Kidney tubule cell (primary cell): ENCODE results near the gene CBFA2T3.

Experiments used
- DNase-seq: peaks from one replicate; pipeline ENCODE4 v3.0.0-alpha.2; 2018; ENCODE audit warnings: low spot score

Gene CBFA2T3

GRCh38 chr16:88962478-88963152, 14.4 kb downstream of the CBFA2T3 start:
- no peak for DNase-seq

- DNase-seq: no peak
Observed at GRCh38 chr16:88961011-88961410, 16.0 kb downstream of the CBFA2T3 start.

DNA sequence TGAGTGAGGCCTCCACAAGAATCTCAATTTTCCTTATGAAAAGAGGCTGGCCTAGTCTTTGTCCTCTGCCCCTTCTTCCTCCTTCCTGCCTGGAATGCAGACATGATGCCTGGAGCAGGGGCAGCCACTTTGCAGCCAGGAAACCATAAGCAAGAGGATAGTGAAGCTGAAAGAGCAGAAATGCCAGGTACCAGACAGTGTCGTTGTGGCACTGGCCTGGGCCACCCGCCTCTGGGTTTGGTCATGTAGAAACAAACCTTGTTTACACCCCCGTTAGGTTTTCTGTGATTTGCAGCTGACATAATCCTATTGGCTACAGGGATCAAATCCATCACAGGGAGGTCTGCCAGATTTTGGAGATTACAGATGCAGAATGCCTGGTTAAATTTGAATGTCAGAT, 16.5 kb downstream of the CBFA2T3 start:
- no peak for DNase-seq

DNA sequence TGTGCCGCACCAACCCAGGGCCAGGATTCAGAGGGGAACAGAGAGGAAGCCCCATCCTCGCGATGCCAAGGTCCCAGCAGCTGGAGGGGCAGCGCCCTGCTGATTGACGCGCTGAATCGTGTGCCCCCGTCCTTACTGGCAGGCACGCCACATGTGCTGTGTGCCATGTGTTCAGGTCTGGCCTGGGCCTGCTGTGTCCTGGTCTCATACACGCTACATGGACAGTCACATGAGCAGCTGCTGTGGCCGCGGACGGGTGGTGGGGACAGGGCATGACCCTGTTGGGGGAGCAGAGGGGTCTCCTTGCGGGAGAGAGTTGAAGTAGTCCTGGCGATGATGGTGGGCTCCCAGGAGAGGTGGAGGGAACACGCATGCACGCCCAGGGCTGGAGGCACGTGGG, 18.0 kb downstream of the CBFA2T3 start:
- no peak for DNase-seq

DNA sequence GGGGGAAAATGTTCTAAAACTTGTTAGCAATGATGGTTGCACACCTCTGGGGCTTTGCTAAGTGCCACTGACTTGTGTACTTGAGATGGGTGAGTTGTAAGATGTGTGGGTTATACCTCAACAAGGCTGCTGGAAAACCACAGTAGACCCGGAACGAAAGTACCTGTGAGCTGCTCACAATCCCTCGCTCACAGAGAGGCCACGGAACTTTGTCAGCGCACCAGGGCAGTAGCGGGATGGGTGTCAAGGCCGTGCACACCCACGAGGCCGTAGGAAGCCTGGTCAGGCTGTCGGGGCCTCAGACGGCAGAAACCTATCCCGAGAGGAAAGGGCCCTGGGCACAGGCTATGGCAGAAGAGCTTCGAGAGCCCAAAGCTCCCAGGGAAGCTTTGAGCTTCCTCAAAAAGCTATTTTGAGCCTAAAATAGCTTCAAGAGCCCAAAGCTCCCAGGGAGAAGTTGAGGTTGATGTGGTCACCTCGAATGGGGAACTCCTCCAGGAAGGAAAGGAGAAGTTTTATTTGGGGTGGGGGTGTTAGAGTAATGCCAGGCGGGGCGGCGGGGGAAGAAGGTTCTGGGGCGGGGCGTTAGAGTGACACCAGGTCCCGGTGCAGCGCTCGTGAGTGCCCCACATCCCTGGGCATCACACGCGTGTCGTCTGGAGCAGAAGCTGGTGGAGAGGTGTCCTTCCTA, 19.0 kb downstream of the CBFA2T3 start:
- no peak for DNase-seq

GRCh38 chr16:88957433-88957767, 19.6 kb downstream of the CBFA2T3 start:
- no peak for DNase-seq

DNA sequence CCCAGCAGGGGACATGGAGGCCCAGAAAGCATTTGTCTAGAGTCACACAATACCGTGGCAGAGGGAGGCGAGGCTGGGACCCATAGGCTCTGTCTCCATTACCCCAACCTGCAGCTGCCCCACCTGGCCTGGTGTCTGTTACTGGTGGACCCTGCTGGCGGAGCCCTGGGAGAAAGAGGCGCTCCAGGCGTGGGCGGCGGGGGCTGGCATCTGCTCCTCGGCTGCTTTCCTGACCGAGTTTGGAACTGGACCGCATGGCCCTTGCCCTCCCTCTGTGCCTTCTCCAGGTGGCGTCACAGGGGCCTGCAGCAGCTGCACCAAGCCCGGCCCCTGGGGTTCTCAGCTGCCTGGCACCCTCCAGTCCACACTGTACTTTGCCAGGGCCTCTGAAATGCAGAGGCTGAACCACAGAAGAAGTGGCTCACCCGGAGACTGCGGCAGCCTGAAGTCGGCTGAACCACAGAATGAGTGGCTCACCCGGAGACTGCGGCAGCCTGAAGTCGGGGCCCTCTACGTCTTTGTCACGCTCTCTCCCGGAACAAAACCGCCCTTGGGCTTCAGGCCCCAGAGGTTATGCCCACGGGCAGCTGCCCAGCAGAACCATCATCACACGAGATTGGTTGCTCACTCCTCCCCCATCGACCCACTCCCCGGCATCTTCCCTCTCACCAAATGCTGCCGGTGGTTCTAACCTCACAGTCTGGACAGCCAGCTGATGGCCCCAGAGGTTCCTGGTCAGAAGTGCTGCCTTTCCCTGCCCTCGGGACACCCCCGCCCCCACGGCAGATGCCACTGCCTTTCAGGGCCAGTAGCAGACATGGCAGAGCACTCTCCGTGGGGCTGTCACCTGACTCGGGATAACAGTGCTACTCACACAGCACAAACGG, 20.2 kb downstream of the CBFA2T3 start:
- DNase-seq: no peak

DNA sequence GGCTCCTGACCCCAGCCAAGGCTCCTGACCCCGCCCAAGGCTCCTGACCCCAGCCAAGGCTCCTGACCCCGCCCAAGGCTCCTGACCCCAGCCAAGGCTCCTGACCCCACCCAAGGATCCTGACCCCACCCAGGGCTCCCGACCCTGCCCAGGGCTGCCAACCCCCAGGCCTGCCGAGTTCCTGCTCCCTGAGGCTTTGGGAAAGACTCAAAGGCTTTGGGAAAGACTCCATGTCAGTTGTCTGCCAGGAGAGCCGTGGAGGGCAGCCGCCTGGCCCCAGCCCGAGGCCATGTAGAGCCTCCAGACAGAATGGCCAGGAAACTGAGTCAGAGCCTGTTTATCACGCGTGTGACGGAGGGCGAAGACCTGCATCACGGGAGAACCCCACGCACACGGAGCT, 21.1 kb downstream of the CBFA2T3 start:
- no peak for DNase-seq

GRCh38 chr16:88953003-88953690, 23.9 kb downstream of the CBFA2T3 start:
- no peak for DNase-seq

GRCh38 chr16:88951989-88952388, 25.0 kb downstream of the CBFA2T3 start:
- no peak for DNase-seq

GRCh38 chr16:88951501-88951900, 25.5 kb downstream of the CBFA2T3 start:
- no peak for DNase-seq

GRCh38 chr16:88948781-88949490, 28.1 kb downstream of the CBFA2T3 start:
- DNase-seq: no peak

DNA sequence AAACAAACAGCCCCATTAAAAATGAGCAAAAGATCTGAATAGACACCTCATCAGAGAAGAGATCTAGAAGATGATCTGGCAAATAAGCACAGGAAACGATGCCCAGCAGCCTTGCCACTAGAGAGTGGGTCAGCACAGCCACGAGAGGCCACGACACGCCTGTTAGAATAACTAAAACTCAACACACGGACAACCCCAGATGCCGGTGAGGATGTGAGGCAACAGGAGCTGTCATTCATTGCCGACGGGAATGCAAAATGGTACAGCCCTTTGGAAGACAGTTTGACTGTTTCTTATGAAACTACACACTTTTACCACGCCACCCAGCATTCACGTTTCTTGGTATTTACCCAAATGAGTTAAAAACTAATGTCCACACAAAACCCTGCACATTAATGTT, 31.5 kb downstream of the CBFA2T3 start:
- DNase-seq: no peak

GRCh38 chr16:88943741-88944140, 33.3 kb downstream of the CBFA2T3 start:
- DNase-seq: no peak

DNA sequence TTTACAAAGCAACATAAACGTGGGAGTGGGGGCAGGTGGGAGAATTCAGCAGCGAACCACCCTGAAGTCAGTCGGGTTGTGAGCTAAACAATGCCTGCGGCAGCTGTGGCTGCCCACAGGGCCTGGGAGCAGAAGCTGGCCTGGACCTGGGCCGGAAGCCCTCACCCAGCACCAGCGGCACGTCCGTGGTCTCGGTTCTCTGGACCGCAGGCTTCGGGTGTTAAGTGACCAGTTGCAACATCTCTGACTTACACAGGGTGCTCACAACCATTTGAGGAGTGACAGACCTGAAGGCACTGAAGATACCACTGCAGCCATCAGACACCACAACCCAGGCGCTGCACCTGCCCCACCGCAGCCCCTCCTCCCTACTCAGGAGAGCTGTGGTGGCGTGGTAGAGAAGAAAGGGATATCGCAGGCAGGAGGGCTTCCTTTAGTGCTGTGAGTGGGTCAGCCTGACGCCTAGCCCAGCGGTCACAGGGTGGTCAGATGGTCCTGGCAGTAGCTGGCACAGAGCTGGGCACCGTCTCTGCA, 33.8 kb downstream of the CBFA2T3 start:
- no peak for DNase-seq

DNA sequence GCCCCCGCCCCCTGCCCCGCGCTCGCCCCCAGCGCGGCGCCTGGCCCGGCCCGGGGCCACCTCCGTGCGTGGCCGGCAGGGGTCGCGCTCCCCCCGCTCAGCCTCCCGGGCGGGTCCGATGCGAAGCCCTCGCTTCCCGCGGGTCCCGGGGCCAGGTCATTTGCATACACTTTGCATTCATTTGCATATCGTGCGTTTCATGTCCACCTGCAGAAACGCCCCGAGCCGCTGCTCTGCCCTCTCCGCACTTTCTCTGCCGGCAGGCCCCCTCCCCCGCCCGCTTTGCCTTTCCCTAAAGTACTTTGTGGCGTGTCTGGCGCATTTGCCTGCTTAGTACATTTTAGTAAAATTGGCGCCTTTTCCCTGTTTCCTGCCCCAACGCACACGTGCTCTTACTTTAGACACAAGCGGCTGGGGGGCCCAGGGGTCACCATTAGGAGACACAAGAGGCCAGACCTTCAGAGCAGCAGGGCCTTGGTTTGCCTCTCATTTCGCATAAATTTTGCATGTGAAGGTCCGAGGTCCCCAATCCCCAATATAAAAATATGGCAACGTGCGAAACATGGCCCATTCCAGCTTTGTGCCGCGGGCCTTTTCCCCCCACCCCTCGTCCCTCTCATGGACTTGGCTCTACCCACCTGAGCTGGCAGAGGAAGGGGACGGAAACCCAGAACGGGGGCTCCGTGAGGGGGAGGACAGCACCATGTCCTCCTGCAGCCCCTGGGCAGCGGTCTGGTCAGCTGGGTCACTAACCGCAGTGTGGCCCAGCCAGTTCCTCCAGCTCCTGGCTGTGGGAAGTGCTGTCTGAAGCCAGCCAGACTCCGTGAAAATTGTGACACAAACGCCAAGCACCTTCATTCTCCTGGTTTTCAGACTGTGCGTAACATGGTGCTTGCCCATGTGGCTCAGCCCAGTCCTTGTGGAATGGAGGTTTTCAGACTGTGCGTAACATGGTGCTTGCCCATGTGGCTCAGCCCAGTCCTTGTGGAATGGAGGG, 34.8 kb downstream of the CBFA2T3 start:
- no peak for DNase-seq

GRCh38 chr16:88940862-88941817, 35.9 kb downstream of the CBFA2T3 start:
- DNase-seq: no peak

DNA sequence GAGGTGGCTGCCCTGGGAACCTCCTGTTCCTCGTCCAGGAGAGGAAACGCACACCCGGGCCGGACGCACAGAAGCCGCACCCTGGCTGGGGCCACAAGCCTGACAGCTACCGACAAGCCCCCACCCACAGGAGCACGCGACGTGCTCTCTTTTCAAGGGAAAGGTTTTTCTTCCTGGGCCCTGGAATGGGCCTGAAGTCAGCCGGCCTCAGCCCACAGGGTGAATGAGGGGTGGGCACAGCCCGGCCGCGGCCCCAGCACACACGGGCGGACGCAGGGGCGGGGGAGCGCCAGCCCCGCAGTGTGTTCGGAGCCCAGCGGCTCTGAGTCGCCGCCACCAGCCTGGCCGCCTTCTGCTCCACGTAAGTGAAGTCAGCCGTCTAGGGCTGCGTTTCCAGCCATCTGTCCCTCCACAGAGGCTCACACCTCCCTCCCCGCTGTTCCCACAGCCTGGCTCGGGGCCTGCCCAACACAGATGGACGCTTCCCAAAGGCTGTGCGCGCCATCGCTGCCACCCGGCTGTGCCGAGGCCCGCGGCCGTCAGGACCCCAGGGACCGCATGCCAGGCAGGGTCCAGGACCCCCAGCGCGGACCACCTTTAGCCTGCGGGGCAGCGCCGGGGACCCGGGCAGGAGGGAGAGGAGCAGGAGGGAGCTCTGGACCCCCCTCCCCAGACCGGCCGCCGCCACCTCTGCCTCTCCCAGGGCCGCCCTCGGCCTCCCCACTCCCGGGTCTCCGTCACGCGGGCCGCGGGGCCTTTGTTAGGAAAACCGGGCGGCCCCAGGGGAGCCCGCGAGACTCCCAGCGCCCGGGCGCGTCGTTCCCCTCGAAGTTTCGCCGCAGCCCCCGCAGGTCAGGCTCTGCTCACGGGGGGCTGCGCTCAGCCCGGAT, 36.8 kb downstream of the CBFA2T3 start:
- no peak for DNase-seq
